DOHH2 (cell line): ENCODE results near the gene RPL18.

ENCODE experiments used
- CTCF ChIP-seq: fragments of 200-600 bp; sonication (generic); IDR thresholded peaks from one replicate; pipeline ENCODE4 v1.5.1; 2014; ENCODE audit warnings: antibody characterized with exemption, mild to moderate bottlenecking, low read depth, low read length; ENCODE audit not compliant: poor library complexity, severe bottlenecking
- EZH2phosphoT487 ChIP-seq: fragments of 200-600 bp; sonication (generic); IDR thresholded peaks from 2 replicates; pipeline ENCODE4 v1.6.1; 2017; ENCODE audit warnings: borderline replicate concordance, mild to moderate bottlenecking, antibody characterized with exemption, low read length, moderate library complexity, mixed read lengths

- TF ChIP-seq CTCF (no peak), EZH2phosphoT487 (no peak)
Measured at GRCh38 chr19:48596679-48597465, 22.1 kb downstream of the RPL18 start.
